Heart left ventricle (tissue), 13 donors: ENCODE measurements around the gene PRRC2C.

Source experiments
- CTCF ChIP-seq, 12 donors: fragments of 200-600 bp; sonication (generic) in 4 of 12; IDR thresholded peaks; one replicate each; pipeline versions ENCODE4 v1.5.0 to v1.8.0; 2018 to 2022; ENCODE audit warnings: antibody characterized with exemption in 12 of 12, mild to moderate bottlenecking in 5 of 12
- POLR2A ChIP-seq, 2 donors: fragments of 450-650 bp; IDR thresholded peaks; one replicate each; pipeline ENCODE4 v1.6.1; 2017; ENCODE audit warnings: antibody characterized with exemption in 2 of 2, mild to moderate bottlenecking in 2 of 2, moderate library complexity in 2 of 2
- donor health status: ischemic (EF 13 %, LVEDD 7.1; RV severe dilation, severe dysfunction).
- donor health status: DM: no; HTN: yes; CAD: no.
- donor health status: DM: no; HTN: no; CAD: no.
- donor health status: ischemic (EF 25% LVEDD 6.9; RV normal size, moderate dysfunction).
- donor health status: ischemic (EF 25% LVEDD 5.7; RV mildly dilated, moderate dysfunction).
- donor health status: ischemic (EF 35%, LVEDD 5.7; RV mildly dilated, moderate dysfunction).
- donor health status: nonischemic (EF 11% LVEDD 7.7; RV severe dilation, severe dysfunction).
- donor health status: DM: yes; HTN: yes; CAD: no.
- donor health status: PGD.
- donor health status: ischemic (EF 29% LVEDD 5.4; RV normal size, mild dysfunction).
- donor health status: nonischemic (EF 23%, LVEDD 6.1; RV moderate dilation, normal function).

DNA sequence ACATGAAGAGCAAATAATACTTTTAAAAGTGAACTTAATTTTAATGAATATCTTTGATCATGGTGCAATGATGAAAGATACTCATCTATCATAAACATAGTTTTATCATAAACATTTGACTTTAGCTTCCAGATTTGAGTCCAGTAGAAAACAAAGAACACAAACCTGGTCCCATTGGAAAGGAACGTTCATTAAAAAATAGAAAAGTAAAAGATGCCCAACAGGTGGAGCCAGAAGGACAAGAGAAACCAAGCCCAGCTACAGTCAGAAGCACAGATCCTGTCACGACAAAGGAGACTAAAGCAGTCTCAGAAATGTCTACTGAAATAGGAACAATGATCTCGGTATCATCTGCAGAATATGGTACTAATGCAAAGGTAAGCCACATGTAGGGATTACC, 81.1 kb downstream of the PRRC2C start:
- peak in 1 of 12 donors; percentile 19 for TF ChIP-seq CTCF (IDR thresholded peaks at IDR 0.05)
- TF ChIP-seq POLR2A (IDR thresholded peaks at IDR 0.05) = no peak
